Hepatic stellate cell (primary cell): ENCODE data around the gene SYT17.

Experiments used
- DNase-seq: peaks from one replicate; pipeline ENCODE4 v3.0.0; 2011; ENCODE audit warnings: low spot score

The SYT17 gene

DNA sequence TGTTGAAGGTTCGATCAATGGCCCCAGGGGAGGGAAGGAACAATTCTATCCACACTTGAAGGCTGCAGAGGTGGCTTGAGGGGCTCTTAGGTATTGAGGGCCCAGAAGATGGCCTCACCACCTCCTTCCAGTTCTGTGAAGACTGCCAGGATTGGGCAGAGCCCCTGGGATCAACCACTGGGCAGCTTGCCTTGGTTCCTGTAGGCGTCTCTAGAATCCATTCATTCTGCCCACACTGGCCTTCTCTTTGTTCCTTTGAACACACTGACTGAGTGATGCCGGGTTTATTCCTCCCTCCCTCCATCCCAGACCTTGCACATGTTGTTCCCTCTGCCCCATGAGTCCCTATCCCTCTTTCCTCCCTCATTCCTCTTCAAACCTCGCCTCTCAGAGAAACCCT is 50.5 kb downstream of the SYT17 start:
- no peak for DNase-seq

DNA sequence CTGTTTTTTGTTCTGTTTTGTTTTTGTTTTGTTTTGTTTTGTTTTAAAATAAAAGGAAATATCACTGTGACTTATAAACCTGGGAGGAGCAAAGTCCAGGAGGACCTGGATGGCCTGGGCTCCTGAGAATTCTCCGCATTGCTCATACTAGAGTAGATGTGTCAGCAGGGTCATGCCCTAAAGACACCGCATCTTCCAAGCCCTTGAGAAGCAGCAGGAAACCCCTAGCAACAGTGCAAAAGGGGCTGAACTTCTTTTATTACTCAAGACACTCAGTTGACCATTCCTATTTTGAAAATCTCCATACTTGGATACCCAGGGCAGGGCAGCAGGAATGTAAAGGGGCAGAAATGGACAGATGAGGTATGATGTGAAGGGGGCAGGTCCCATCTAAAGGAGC is 51.8 kb downstream of the SYT17 start:
- DNase-seq, result no peak

DNA sequence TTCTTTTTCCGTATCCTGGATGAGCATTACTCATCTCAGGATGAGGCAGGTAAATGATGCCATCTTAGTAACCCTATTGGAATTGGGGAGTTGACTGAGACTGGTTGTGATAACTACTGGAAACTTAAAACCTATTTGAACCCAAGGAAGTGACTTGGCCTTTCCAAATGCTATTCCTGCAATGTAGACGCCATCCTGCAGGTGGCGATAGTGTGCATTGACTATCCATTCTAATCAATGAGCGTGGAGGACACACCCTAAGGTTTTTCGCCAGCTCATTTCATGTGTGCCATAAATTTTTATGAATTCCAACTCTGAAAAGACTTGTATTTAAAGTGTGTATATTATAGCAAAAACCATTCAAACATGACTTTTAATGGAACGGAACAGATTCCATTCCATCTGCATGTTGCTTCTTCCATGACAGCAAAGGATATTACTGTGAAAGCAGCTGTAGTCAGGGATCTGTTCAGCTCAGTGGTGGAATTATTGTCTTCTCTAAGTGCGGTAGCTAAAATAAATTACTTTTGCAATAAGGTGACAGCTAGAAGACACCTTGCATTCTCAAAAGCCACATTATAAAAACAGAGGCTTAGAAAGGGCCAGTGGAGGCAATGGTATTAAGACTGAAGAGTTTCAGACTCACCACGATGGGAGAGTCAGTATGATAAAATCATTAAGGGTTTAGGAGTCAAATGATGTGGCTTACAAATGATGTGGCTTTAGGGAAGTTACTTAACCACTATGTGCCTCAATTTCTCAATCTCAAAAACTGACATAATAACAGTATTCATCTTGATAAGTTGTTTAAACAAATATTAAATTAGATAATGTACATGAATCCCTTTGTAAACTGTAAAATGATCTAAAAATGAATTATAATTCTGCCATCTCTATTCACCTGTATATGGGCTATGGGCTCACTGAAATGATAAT is 55.5 kb downstream of the SYT17 start:
- no peak for DNase-seq

DNA sequence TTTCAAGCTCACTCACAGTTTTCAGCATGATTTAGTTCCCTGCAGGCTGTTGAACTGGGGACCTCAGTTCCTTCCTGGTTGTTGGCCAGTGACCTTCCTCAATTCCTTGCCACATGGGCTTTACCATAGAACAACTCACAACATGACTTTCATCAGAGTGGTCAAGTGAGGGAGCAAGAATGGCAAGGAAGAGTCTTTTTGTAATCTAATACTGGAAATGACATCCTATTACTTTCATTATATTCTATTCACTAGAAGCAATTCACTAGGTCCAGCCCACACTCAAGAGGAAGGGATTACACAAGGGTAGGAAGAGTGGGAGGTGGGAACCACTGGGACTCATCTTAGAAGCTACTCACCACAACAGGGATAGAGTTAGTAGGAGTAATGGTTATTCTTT is 57.6 kb downstream of the SYT17 start:
- no peak for DNase-seq

DNA sequence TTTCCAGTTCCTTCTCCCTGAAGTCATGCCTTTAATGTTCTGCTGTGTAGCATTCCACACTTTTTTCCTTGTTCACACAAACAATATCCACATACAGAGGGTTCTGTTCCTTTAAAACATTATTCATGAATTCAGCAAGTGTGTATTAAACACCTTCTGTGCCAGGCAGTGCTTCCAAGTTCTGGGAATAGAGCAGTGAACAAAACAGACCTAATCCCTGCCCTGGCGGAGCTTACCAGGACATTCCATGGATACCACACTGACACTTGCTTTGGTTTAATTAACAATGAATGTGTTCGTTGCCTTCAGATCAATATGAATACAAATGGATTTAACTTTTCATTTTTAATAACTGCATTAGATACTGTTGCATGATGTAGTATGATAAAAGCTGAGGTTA is 59.6 kb downstream of the SYT17 start:
- no peak for DNase-seq

DNA sequence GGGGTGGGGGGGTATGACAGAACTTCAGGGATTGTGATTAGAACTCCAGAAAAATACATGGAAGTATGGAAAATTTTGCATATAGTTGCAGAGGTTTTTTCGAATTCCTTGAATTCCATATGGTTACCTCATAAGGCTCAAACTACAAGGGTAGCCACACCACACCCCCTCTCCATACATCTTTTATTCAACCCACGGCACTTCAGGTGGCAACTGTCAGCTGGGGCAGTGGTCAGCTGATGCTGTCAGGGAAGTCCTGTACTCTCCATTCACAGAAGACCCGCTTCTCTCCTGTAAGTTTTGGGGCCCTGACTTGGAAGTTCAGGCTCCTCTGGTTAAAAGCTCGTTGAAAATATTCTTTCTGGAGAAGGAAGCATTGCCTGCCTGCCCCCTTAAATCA is 60.0 kb downstream of the SYT17 start:
- DNase-seq, result no peak

DNA sequence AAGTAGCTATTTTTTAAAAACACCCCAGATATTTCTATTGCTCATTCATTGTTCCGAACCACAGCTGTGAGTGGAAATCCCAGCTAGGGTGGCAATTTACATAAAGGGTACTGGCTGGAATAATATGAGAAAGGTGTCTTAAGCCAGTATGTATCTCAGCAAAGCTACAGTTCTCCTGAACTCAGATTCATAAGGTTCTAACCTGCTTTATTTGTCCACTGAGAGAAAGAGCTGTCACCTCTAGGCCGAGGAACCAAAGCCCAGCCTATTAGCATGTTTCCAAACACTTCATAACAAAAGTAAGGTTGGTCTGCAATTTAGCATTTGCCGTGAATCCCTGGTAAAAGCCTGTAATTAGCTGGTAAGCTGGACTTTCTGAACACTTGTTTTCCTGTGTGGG is 60.5 kb downstream of the SYT17 start:
- DNase-seq, result no peak

DNA sequence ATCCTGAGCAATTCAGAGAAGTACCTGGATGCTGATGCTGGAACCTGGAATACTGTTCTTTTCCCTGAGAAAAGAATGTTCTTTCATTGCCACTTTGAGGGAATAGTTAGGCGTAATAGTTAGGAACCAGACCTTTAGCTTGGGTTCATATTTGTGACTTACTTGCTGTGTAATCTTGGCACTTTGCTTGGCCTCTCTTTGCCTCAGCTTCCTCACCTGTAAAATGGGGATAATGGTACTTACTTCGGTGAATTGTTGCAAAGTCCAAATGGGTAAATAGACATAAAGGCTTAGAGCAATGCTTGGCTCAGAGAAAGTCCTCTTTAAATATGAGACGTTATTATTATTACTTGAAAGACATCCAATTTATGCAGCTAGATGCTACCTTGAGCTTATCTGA is 62.5 kb downstream of the SYT17 start:
- DNase-seq, result no peak

DNA sequence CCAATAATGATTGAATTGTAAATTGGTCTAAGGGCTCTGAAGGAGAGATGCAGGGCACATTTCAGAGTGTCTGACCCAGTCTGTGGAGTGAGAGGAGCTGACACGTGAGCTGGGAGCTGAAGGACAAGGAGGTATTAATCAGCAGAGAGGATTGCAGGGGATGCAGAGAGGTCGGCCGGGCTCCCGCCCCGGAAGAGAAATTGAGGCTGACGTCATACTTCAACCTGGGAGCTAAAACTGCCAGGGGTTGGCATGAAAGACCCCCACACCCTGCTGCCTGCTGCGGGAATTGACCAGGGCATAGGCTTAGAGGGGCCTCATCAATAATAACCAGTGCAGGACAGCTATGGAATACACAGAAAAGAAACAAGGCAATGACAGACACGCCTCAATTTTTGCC is 63.8 kb downstream of the SYT17 start:
- DNase-seq, result no peak

DNA sequence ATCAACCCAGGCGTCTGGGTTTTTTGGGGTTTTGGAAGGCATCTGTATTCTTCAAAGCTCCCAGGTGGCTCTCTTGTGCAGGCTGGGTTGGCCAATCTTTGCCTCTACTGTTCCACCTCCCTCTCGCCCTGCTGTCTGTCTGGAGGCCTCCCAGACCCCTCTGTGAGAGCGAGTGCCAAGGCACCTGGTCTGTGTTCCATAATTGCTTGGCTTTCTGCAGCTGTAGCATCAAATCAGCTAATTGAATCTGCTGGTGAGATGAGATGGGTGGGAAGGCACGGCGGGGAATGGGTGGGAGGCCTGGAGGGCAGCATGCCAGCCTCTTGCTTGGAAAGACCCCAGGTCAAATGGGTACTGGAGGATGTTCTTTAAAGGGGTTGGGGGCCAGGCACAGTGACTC is 64.9 kb downstream of the SYT17 start:
- DNase-seq, result no peak

DNA sequence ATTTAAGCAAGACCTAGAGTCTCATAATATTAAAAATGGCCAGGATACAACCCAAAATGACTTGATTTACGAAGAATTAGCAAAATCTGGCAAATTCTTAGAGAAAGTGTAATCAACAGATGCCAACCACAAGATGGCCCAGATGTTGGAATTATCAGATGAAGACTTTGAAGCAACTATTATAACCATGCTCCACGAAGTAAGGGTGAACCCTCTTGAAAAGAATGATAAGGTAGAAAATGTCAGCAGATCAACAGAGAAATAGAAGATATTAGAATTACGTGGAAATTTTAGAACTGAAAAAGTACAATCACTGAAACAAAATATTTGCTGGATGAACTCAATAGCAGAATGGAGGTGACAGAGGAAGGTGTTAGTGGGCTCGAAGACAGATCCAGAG is 67.4 kb downstream of the SYT17 start:
- no peak for DNase-seq

DNA sequence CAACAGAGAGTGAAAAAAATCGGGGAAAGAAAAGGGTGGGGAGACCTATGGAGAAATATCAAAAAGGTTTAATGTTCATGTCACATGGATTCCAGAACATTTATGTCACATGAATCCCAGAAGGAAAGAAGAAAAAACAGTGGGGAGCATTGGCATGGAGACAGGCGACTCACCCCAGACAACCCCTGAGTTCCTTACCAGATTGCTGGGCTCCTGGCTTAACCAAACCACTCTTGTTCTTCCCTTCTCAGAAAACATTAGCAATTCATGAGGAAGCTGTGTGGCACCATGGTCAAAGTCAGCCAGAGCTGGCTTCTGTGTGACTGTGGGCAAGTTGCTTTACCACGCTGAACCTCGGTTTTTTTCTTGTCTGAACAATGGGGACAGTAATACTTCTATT is 67.8 kb downstream of the SYT17 start:
- DNase-seq, result no peak

DNA sequence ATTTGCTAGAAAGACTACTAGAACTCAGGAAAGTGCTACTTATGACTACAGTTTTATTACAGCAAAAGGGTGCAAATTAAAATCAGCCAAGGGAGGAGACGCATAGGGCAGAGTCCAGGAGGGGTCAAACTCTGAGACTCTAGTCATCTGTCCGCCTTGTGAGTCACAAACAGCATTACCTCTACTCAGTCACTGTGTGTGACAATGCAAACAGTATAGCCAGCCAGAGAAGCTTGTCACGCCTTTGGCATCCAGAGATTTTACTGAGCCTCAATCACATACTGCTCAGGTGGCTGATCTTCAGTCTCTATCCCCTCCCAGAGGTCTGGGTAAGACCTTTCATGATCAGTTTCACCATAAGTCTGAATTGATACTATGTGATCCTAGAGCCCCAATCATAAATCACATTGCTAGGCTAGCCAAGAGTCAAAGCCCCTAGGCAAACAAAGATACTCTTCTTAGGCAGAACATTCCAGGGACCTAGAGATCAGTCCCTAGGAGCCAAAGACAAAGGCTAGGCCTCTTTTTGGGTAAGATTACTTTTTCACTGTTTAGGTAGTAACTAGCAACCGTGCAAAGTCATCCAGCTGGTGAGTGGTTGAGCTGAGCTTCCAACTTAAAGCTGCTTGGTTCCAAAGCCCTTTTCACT is 68.6 kb downstream of the SYT17 start:
- DNase-seq, result no peak

DNA sequence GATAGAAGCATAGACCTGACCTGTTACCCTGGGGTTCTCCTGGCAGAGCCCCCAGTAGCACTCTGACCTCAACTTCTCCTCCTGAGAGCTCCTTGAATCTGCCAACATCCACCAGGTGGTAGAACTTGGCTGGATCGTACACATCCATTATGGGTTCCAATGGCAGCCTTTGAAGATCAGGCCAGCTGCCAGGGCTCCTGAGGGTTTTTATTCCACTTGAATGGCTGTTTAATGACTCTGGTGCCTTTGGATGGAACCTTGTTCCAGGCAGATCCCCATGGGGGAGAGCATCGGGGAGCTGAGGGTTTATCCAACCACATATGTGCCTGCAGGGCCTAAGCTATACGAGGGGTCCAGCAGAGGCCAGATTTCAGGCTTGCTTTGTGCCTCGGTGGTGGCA is 70.4 kb downstream of the SYT17 start:
- no peak for DNase-seq

DNA sequence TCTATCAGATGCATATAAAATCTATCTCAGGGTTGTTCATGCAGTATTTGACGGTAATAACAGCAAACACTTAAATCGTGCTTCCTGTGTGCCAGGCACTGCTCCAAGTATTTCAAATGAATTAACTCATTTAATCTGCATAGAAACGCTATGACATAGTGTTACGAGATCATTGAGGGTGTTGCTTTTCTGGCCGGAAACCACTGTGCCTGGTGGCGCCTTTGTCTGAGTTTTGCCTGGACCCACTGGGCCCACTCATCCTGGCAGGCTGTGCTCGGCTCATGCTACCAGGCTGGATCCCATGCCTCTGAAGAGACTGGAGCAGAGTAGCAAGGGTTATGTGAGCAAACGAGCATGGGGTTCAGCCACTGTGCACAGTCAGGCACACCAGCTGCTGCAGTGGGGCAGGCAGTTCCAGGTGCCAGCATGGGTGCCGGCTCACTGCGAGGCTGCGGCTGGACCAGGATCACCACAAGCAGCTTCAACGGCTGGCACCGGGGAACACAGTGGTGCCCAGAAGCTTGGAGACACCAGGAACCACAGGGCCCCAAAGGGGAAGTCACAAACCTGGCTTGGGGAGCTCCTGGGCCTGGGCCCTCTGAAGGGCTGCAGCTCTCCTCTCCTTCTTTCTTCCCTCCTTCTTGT is 71.6 kb downstream of the SYT17 start:
- DNase-seq, result no peak

DNA sequence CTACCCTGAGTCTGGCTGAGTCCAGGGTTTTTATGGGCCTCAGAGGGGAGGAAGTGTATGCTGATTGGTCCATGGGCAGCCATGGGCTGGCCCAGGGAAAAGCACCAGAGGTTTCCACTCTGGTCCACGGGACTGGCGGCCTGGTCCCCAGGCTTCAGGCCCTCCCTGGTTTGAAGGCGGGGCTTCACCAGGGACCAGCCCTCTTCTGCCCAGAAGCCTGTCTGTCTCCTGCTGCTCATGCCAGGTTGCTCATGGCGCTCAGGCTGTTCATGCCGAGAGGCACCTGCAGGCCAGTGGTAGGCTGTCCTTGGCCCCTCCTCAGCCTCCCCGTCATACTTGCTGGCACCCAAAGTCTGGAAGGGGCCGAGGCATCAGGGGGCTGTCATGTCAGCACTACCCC is 72.5 kb downstream of the SYT17 start:
- no peak for DNase-seq

DNA sequence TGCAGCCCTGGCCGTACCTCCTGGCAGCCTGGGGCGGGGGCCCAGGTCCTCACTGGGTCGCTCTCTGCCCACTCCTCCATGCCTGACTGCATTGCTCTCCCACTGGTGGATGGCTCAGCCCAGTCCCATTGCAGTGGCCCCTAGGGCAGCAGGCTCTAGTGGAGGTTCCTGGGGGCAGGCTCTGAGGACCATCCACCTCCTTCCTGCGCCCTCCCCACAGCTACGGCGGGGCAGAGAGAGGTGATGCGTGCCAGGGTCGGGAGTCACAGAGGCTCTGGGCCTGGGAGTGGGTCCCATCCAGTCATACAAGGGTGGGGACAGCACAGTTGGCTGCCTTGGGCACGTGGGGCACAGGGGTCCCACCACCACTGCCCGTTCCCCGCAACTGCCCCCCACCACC is 73.5 kb downstream of the SYT17 start:
- no peak for DNase-seq

DNA sequence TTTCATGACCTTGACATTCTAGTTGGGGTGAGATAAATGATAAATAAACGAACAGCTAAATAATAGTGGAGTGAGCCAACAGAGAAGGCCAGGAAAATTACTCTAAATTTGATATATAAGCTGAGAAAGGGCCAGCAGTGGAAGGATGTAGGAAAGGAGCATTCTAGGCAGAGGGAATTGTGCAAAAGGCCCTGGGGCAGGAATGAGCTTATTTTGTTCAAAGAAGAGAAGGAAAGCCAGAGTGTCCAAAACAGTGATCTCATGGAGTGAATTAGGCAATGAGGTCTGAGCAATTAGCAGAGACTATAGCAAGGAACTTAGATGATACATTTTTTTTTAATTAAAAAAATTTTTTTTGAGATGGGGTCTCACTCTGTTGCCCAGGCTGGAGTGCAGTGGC is 74.1 kb downstream of the SYT17 start:
- DNase-seq, result no peak

DNA sequence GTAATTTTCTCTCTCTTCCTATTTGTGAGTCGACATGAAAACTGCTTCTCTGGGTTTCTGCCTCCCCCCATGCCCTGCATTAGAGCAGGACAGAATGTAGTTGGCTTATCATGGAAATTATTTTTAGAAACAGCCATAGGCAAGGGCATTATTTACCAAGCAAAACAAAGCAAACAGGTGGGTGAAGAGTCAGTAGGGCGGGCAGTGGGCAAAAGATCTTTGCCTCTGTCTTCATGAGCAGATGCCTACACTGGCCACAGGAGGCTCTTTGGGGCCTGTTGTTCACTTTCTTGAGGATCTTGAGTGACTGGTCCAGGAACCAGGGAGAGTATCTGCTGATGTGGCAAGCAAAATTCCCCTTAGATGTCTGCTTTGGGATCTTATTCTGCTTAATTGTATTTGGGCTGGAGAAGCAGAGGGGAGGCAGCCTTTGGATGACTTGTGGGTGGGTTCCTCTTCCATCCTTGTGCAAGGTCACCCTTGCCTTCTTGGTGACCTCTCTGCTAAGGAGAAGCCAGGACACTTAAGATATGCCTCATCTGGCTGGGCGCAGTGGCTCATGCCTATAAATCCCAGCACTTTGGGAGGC is 75.0 kb downstream of the SYT17 start:
- DNase-seq, result no peak

DNA sequence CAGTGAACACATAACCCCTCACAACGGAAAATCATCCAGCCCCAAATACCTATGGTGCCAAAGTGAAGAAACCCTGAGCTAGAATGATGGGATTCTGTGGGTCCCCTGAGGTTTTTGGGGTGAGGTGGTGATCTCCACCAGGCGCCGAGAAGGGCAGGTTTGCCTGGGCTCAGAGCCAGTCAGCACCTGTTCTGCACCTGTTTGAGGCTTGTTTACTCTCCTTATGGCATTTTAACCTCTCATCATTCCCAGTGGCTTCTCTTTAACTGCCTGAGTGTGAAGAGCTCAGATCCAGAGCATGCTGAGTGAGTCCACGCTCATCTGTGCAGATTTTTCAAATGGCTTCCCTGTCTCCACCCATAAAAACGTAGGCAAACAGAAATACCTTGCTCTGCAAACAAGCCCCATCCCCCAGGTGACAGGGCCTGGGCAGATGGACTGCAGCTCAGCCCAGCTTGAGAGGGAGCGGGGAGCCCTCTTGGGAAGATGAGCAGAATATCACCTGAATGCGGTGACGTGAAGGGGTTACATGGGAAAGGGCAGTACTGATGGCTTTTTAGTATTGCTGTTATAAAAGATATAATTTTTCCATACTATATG is 77.4 kb downstream of the SYT17 start:
- DNase-seq, result no peak

DNA sequence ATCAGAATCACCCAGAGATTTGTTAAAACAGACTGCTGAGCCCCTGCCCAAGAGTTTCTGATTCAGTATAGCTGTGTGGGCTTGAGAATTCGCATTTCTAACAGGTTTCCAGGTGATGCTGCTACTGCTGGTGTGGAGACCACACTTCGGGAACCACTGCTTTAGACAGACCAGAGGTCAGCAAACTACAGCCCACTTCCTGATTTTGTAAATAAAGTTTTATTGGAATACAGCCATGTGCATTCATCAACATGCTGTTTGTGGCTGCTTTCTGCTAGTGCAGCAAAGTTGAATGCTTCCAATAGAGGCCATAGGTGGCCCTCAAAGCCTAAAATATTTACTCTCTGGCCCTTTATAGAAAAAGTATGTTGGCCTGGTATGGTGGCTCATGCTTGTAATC is 84.9 kb downstream of the SYT17 start:
- no peak for DNase-seq

DNA sequence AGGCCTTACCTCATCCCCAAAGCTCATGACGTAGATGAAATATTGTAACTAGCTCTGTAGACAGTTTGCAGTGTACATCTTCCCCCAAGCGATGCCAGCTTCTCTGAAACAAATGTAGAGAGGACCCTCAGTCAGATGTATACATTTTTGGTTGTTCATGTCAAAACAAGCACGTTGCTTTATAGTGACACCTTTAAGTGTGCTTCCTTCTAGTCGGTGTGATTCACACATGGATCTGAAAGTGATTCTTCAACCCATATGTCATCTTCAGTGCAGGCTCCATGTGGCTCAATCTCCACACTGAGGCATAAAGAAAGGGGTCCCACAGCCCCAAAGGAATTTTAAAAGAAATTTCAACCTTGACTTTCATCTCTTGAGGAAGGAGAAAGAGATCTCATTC is 86.6 kb downstream of the SYT17 start:
- DNase-seq, result no peak
